ENCODE results near the gene MMD. TPM values are rescaled to one million over a fixed set of nuclear protein-coding genes. Genes with fewer than 3 reads are reported as not detected.

The MMD gene
- total RNA-seq, 1 donor from 2014 or later = 8.8 TPM

DNA sequence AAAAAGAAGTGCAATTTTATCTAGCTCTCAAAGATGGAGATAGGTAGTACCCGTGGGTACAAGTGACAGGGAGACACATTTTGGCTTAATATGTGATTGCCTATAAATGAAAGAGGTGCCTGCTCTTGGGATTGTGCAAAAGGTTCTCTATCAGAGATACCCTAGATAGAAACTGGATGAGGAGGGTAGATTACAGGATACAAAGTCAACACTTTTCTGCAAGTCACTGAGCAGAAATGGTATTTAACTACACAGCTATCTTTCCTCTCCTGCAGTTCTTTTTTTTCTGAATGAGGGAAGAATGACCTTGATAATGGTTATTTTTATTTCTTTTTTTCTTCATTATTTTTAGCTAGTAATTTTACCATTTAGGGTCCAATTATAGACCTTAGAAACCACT is 67.6 kb downstream of the MMD start:
- DNase-seq (ENCODE audit: low read depth, low spot score) = no peak

DNA sequence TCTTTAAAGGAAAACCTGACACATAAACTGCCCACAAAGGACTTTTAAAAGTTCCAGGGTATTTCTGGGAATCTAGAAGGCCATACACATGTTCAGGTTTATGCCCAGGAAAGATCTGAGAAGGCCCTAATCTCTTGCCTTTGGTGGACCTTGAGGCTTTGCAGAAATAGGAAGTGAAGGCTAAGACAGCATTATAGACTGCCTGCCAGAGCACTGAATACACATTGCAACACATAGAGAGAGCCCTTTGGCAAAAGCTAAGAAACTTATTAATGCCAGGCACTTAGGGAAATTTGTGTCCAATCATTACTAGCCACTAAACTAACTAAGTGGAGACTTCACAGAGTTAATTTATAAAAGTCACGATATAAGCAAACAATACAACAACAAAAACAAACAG is 70.4 kb downstream of the MMD start:
- no peak for DNase-seq (ENCODE audit: low read depth, low spot score)

DNA sequence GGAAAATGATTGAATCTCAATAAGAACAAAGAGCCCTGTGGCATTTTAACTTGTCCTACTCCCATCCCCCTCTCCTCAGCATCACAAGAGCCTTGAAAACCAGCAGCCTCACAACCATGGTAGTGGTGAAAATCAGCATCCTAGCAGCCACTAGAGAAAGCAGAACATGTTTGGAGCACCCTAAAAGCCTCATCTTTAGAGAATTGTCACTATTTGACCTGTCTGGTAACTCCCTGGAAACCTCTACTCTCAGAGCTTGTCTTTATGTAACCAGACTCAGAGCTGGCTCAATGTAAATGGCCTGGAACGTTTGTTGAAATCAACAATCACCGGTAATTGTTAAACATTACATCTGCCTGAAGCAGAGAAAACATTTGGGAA is 70.8 kb downstream of the MMD start:
- DNase-seq (ENCODE audit: low read depth, low spot score) = no peak

DNA sequence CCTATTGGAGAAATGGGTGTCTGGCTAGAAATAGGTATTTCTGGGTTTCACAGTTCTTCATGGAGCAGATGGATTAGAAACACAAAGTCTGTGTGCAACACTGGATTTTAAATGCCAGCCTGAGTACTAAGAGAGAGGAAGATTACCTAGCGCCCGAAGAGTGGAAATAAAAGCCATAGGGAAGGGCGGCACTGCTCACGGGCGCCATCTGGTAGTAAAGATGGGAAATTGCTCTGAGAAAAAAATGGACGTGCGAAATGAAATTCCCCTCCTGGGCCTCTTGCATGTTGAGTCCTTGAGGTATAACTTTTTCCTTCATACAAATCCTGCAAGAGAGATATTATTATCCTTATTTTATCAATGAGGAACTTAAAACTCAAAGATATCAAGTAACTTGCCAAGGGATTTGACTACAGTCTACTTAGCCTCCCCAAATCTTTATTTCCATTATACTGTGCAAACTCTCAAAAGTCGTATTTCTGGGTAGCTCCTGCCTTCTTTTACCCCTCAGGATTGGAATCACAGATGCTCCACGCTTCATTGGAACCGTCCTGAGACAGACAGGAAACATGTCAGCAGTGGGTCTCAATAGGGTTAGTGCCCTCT is 72.8 kb downstream of the MMD start:
- no peak for DNase-seq (ENCODE audit: low read depth, low spot score)

DNA sequence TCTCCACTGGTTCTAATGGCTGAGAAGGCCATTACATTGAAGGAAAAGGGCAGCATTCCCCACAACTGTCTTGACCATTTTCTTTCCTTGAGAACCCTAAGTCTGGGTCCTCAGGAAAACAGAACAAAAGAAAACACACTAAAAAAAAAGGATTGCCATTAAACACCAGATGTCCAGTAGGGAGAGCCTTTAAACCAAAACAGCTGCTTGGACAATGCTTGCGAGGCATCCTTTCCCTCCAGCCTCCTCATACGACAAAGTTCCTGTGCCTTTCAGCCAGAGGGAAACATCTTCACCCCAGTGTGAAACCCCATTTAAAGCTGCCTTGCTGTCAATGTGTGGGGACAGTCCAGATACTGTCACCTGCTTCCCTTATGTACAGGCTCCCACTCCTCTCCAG is 74.3 kb downstream of the MMD start:
- DNase-seq (ENCODE audit: low read depth, low spot score) = no peak

DNA sequence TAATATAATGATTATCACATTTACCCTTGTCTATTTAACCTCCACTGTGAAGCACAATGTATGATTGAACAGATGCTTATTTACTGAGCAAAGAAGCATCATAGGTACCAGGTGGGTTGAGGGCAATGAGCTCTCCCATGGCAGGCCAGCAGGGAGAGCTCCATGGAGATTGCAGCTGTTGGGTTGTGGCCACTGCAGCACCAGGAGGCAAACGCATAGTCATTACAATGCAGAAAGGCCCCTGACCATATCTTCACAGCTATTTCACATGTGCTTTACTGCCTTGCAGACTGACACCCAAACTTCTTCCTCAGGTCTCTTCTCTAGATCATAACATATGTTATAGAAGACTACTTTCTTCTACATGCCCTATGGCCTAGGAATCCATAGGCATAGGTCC is 75.0 kb downstream of the MMD start:
- DNase-seq (ENCODE audit: low read depth, low spot score) = no peak

DNA sequence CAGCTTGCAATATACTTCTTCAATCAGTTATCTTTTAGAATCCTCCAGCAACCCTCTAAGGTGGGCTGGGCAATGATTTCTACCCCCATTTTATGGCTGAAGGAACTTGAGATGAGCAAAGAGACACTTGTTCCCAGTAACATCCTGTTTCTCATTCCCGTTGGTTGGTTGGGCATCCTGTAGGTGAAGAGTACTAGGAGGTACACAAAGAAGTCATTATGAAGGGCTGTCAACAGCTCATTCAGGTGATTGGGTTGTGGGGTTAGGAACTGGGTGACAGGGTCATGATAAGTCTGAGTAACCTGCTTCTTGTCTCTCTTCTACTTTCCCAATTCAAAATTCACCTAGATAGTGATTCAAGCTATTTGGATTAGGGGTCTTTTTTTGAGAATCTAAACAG is 76.5 kb downstream of the MMD start:
- no peak for DNase-seq (ENCODE audit: low read depth, low spot score)

DNA sequence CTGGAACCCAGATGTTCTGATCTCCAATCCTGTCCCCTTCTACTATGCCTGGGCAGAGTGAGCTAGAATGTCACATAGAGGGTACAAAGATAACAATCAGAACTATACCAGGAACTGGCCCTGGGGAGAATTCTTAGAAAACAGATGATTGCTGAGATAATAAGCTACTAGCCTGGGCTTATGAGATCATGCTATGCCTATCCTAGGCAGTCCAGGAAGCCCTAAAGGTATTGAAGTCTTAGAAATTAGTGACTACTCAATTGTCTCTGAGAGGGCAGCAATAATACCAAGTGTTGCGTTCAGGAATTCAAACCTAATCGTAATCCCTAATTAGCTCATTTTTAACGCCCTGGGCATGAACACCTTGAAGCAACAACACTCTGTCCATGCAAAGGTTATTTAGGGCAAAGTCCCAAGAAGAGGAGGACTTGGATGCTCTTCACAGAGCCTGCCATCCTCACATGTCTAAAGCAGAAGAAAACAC is 77.1 kb downstream of the MMD start:
- DNase-seq (ENCODE audit: low read depth, low spot score) = no peak

DNA sequence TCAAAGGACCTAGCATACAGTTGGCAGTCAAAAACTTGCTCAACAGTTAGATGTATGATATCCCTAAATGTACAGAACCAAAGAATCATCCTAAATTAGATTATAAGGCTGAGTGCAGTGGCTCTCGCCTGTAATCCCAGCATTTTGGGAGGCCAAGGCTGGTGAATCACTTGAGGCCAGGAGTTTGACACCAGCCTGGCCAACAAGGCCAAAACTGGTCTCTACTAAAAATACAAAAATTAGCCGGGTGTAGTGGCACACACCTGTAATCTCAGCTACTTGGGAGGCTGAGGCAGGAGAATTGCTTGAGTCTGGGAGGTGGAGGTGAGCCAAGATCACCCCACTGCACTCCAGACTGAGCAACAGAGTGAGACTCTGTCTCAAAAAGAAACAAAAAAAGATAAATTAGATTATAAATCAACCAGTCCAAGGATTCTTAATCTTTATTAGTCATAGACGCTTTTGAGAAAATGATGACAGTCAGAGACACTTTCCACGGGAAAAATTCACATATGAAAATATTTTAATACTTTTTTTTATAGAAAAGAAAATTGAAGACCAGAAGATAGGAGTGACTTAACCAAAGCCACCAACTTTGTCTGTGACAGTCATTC is 77.6 kb downstream of the MMD start:
- no peak for DNase-seq (ENCODE audit: low read depth, low spot score)

DNA sequence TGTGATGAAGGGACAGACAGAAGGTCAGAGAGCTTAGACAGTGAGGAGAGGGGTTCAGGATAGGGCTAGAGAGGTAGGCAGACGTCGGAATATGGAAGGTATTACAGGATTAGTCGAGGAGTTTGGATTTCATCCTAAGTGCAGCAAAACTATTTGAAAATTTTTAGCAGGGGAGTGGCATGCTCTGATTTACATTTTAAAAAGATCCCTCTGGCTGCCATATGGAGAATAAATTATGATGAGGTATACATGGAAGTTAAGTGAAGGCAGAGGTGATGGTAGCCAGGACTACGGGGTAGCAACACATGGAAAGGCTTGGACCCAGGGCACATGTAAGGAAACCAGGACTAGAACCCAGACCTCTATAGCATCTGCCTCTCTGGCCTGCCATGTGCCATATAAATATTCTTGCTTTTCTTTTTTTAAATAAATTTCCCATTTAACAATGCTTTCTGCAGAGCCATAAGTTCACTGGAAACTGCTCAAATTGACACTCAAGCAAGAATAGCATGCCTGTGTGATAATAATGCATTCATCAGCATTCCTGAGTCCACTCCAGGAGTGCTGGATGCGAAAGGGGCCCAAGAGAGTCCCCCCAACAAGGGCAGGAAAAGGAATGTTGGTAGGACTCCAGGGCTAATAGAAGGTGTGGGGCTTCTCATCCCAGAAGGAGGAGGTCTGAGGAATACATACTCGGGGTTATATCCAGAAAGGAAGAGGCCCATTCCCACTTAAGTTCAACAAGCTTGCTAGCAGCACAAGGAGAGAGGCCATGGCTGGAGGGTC is 78.6 kb downstream of the MMD start:
- no peak for DNase-seq (ENCODE audit: low read depth, low spot score)

Other genes starting within 250 kb of the MMD start
- gene HLF, start 156.9 kb downstream of the MMD start, total RNA-seq = 0.13 TPM in 1 of 2 replicates, not detected in the other
- gene SMIM36, start 89.6 kb upstream of the MMD start, total RNA-seq = not detected in 2 replicates